ENCODE data around the gene NMU.

DNA sequence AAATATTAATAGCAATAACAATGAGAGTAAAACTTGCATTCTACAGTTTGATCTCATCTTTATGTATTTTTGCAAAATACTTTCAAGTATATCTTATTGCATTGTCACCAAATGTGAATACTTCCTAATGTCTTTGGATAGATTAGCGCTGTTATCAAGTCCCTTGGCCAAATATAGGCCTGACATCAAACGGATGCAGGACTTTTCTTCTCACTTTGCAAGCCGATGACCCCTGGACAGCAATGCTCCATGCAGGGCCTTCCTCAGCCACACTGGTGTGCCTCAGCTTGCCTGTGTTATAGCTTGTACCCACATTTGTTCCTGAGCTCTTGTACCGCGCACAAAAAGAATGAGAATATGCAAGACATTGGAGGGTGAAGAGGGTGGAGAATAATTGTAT, 18.0 kb upstream of the NMU start:
- no peak for TF ChIP-seq ZNF274 (IDR thresholded peaks at IDR 0.05; ENCODE audit: low read depth, low read length)
- no peak for TF ChIP-seq YY1 (IDR thresholded peaks at IDR 0.05; ENCODE audit: insufficient read depth, insufficient read length)
- no peak for TF ChIP-seq SUZ12 (IDR thresholded peaks at IDR 0.05; ENCODE audit: extremely low read depth, insufficient read depth, insufficient read length)
